ELR (cell line): Measurements from ENCODE around the gene CDH26.

ENCODE experiments used
- DNase-seq: peaks from one replicate; pipeline ENCODE4 v3.0.0-alpha.2; 2015; ENCODE audit warnings: low read depth

The CDH26 gene

DNA sequence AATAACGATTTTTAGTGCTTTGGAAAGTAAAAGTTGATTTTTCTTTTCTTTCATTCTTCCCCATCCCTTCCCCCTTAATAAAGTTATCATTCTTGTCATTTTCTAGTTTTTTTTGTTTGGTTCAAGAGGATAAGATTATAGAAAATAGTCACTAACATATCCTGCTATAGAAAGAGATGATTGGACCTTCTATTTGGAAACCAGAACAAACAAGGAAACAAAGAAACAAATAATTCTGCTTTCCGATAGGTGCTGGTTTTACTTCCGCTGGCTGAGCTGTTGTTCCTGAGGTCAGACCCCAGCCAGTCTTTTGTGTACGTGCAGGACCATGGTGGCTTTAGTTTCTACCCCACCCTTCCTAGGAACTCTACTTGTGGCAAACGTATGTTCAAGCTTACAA is at the start of gene CDH26:
CDH26 (plus strand) TSS at position 301 of the 400 bp plus-strand sequence. CDS start 304 bp downstream, outside the sequence.
- DNase-seq, result no peak

DNA sequence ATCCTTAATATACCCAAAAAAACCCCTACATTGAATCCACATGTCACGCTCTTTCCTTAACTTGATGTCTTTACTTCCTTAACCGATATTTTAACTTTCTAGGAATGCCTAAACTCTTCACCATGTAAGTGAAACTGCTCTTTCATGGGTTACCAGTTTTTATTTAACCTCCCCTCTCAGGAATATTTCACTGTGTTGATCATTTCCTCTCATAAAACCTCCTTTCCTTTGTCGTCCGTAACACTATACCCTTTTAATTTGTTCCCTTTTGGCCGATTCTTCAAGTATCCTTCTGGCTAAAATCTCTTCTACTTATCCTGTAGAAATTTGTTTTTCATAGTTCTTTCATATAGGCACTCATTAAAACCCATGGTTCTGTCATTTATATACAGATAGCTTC is 49.4 kb upstream of the CDH26 start:
- no peak for DNase-seq

DNA sequence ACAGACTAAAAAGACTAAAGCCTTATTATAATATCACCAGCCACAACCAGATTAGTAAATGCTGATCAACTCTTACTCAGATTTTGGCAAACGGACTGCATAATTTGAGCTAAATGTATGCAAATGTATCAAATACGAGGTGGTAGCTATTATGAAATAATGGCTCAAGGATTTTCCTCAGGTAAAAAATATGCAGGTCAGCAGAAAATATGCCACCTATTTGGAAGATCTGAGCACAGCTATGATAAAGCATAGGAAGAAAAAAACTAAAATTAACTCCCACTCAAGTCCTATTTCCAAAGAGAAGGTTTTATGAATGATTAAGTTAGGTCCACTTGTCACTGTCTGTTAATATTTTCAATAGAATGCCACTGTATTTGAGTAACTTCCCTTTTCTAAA is 47.2 kb upstream of the CDH26 start:
- DNase-seq, result no peak

DNA sequence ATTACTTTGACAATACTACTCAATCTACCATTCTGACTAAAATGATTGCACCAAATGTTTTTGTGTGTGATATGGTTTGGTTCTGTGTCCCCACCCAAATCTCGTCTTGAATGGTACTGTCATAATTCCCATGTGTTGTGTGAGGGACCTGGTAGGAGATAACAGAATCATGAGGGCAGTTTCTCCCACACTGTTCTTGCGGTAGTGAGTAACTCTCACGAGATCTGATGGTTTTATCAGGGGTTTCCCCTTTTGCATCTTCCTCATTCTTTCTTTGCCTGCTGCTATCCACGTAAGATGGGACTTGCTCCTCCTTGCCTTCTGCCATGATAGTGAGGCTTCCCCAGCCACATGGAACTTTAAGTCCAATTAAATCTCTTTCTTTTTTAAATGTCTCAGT is 45.6 kb upstream of the CDH26 start:
- DNase-seq, result no peak

DNA sequence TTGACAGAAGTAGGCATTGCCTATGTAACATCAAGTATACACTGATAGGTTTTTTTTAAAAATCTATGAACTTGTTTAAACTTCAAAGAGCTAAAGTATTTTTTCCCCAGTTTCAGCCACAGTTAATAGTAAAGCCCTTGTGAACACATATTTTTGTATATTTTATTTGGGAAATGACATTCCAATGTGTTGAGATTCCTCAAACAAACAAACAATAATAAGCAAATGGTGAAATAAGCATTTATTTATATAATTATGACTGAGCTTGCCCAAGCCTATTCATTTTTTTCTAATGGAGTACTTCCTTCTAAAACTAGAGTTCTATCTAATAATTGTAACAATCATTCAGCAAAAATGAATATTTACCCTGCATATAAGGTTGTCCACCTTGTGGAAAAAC is 37.3 kb upstream of the CDH26 start:
- DNase-seq, result peak; percentile 25

DNA sequence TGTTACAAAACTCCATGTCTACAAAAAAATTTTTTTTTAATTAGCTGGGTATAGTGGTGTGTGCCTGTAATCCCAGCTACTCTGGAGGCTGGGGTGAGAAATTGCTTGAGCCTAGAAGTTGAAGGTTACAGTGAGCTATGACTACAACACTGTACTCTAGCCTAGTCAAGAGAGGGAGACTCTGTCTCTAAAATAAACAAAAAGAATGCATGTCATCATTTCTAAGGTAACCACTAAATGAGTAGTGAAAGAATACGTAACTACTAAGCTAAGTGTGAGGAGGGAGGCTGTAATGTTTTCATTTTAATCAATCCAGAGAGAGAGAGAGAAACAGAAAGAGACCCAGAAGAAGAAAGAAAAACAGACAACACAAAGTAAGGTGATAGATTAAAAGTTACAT is 34.7 kb upstream of the CDH26 start:
- no peak for DNase-seq

DNA sequence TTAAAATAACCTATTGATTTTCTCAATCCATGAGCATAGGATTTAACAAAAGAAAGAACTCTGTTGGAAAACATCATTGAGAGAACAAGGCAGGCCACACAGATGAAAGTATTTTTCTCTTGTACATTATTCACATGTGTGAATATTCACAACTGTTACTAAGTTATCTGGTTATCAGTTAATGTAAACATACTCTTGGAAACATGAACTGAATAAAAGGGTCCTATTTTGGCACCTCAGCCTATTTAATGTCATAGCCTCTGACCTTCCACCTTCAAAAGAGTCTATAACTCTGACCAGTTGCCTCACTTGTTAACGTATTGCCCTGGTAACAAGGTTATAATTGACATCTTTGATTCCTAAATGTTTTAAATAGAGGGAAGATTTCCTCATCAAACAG is 32.9 kb upstream of the CDH26 start:
- DNase-seq, result no peak

DNA sequence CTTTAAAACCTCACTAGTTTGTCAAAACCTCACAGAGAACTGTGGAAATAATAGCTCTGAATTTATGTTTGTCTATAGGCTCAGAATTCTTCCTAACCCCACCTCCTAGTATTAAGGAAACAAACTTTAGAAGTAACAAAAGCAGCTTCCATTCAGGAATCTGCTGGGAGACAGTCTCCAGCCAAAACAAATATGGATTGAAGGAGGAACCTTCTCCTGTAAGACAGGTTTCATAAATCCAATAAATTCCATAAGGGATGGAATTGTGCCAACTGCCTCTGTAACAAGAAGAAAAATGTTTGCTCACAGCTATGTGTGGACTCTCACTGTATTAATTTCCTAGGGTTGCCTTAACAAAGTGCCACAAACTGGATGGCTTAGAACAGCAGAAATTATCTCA is 32.3 kb upstream of the CDH26 start:
- DNase-seq, result no peak

DNA sequence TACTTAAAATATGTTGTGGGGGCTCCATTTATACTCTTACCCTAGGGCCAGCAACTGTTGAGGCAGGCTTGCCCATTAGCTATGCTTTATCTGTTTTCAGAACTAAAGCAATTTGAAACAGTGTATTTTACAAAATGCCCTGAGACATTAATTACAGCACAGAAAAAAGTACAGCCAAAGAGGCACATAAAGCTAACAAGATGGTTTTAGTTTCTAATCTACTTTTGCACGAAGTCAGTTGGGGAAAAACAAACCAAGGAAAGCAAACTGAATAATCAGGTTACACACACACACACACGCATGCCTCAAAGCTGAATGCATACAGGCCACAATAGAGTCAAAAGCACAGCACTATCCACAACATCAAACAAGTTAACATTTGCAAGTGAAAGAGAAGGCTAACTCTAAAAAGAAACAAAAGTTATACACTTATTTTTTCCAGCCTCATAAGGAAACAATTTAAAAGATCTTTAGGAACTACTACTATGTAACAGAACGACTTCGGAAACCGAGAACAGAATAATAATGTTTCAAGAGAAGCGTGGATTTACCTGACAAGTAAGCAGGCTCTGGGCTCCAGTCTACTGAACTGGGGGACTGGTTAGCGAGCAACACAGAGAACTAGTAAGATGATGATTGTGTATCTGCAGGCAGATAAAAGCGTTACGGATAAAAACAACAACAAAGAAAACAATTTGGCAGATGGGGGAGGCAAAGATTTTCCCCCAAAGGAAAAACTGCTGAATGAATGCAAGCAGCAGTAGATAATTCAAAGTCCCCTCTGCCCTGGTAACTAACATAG is 26.5 kb upstream of the CDH26 start:
- DNase-seq, result no peak

DNA sequence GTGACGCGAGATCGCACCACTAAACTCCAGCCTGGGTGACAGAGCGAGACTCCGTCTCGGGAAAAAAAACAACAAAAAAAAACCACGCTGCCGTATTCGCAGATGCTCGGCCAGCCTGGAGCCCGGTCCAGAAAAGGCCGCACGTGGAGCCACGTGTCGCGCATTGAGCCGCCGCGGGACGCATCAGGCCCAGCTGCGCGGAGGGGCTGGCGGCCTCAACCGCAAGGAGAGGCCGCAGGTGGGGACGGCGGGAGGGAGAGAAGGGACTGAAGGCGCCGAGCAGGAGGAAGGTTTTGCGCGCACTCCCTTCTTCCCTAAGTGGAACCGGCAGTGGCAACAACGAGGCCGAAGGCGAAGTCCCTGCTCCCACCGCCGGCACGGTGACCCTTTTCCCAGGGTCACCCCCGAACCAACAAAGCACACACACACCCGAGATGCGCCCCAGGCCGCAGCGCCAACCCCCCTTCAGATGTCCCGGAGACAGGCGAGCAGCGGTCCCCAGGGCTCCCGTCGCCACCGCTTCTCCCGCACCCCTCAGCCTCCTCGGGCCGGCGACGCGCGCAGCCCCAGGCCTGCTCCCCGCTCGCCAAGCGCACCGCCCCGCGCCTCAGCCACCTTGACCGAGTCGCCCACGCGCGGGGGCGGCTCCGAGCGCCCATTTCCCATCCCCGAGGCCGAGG is 25.5 kb upstream of the CDH26 start:
- no peak for DNase-seq

DNA sequence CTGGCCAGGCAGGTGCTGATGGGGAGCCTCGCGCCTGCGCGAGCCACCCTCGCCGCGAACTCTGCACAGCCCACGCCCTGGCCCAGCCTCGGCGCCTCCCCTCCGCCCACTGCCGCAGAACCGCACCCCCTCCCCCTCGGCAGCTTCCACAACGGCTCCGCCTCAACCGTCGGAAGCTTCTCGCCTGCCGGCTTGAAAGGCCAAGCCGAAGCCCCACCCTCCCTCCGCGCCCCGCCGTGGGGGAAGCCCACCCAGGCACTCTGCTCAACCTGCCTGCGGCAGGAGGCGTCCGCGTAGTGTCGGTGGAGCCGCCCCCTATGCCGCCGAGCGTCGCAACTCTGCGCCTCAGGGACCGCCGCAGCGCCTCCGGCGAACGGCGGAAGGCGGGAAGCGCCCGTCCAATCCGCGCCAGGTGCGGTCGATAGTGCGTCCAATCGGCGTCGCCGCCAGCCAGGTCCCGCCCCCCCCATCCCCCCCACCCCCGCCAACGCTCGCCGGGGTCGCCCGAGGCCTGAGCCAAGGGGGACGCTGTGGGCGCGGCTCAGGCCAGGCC is 24.9 kb upstream of the CDH26 start, which contains the start of gene SYCP2:
SYCP2 (minus strand) TSS at position 342 of the 553 bp plus-strand sequence. CDS start 11,224 bp downstream, outside the sequence.
- no peak for DNase-seq

DNA sequence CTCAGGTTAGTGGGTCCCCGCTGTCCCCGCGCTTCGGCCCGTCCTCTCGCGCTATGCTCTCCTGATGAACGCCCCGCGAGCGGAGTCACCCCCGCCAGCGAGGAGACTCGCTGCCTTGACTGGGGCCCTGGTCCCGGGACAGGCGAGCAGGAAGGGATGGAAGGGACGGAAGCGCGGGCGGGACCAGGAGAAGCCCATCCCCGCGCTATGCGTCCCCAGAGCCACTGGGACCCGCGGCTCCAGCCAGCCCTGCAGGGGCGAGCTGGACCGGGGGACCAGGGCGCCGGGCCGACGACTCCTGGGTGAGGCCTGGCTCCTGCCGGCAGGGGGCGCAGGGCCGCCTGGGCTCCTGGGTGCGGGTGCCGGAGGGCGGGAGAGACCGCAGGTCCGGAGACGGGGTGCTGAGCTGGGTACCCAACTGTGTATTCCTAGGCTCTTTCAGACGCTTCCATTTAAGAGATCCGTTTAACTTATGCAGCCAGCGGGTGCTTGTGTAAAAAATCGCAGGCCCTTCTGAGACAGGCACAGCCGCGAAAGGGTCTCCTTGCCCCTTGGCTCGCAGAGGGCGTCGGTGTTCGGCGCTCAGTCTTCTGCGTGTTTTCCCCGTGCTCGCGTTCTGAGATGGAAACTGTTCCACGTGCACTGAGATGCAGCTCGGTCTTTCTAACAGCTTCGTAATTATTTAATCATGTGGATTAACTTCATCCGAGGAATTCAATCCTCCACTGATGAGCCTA is 24.2 kb upstream of the CDH26 start:
- DNase-seq, result peak; percentile 76

DNA sequence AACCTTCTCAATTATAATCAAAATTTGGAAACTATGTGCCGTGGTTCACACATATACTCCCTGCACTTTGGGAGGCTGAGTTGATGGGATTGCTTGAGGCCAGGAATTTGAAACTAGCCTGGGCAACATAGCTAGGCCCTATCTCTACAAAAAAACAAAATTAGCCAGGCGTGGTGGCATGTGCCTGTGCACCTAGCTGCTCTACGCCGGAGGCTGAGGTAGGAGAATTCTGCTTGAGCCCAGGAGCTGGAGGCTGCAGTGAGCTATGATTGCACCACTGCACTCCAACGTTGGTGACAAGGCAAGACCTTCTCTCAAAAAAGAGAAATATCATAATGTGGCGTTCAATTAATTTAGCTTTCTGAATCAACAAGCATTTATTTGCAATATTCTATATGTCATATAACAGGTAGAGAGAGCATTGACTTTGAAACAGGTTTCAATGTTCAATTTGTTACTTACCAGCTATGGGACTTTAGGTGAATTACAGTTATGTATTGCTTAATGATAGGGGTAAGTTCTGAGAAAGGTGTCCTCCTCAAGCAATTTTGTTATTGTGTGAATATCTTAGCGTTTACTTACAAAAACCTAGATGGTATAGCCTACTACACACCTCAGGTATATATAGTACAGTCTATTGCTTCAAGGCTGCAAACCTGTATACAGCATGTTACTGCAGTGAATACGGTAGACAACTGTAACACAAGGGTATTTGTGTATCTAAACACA is 22.6 kb upstream of the CDH26 start:
- no peak for DNase-seq

DNA sequence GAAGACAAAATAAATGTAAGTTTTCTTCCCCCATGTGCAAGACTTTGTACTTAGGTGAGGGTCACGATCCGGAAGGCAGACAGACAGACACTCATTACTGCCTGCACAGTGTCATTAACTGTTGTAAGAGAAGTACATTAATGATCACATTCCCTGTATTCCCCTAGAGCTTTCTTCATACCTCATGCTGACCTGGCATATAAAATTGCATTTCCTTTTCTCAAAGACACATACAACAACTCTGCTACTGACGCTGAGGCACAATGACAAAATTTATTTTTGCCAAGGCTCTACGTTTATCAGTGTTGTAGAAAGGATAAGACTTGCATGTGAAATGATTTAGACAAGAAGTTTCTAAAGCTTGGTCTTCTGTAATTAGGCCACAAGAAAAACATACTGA is 21.8 kb upstream of the CDH26 start:
- no peak for DNase-seq

DNA sequence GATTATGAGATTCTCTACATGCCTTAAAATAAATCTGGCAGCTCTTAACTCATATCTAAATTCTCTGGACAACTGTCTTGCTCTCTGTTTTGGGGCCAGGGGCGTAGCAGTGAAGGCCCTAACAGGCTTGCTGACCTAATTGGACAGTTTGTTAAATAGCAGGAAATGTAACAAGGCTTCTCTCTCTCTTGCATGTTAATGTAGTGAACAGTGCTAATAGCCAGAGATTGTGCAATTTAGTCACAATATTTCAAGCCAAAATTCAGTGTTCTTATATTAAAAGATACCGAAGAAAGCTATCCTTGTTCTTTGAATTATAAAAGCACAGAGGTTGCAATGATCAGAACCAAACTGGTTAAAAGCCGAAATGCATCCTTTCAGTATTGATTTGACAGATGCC is 21.1 kb upstream of the CDH26 start:
- DNase-seq, result no peak

DNA sequence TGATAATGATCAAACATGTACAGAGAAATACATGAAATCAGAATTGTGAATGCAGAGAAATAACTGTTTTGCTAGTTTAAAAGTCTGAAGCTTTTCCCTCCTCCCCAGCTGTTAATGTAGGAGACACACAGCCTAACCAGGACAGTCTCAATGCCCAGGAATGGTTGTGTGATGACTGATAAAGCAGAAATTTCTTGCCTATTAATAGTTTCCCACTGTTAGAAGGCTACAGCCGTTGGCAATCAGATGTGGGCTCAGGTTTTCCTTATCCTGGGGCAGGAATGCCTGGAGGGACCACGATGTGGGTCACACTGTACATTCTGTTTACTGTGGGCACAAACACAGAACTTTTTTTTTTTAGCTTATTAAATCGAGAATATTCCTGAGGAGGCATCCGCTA is 20.0 kb upstream of the CDH26 start:
- peak; percentile 78 for DNase-seq

DNA sequence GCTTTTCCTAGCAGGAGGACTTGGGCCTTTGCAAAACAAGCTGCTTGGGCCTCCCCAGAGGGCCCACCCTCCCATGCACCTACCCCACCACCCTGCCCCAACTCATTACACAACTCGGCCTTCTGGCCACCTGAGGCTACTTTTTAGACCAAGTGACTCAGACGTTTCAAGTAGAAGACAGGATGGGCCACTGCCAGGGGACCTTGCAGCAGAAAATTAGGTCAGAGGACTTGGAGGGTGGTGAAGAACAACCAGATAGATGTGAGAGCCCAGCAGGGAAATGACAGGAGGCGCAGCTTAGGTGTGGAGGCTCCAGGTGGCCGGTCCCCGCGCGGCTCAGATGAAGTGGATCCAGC is 19.5 kb upstream of the CDH26 start:
- DNase-seq, result peak; percentile 60

DNA sequence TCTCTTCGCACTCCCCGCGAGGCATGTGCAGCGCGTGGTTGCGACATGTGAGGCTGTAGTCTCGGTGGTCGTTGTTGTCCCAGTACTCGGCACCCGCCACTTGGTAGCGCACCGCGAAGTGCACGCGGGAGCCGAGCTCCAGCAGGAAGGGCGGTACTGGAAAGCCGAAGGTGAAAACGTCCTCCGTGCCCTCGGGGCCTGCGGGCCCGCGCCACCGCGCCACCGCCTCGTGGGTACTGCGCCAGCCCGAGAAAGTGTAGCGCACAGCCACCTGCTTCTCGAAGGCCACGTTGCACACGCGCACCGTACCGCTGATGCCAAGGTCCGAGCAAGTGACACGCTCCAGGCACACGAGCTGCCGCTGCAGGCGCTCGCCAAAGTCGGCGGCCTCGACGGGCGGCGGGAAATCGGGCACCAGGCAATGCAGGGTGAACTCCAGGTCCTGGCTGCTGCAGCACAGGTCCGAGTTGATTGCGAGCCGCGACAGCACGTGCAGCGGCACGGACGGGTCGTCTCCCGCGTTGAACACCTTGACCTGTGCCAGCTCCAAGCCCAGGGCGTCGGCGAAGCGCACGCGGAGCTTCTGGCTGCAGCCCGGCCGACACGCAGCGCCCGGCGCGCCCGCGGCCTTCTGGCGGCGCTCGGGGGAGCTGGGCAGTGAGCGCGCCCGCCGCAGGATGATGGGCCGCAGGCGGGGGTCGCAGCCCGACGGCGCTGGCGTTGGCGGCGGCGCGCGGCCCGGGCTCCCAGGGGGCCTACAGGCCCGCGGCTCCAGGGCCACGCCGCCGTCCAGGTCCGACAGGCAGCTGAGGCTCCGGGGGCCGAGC is 19.0 kb upstream of the CDH26 start:
- no peak for DNase-seq

DNA sequence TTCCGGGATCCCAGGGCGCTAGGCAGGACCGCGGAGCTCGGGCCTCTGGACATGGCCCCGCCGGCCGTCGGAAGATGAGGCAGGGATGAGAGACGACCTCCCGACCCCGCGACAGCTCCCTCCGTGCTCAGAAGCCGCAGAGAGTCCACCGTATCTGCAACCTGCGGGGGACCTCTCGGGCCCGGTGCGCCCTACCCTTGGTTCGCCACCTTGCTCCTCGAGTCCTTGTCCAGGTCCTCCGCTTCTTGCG is 18.4 kb upstream of the CDH26 start:
- DNase-seq, result peak; percentile 53

DNA sequence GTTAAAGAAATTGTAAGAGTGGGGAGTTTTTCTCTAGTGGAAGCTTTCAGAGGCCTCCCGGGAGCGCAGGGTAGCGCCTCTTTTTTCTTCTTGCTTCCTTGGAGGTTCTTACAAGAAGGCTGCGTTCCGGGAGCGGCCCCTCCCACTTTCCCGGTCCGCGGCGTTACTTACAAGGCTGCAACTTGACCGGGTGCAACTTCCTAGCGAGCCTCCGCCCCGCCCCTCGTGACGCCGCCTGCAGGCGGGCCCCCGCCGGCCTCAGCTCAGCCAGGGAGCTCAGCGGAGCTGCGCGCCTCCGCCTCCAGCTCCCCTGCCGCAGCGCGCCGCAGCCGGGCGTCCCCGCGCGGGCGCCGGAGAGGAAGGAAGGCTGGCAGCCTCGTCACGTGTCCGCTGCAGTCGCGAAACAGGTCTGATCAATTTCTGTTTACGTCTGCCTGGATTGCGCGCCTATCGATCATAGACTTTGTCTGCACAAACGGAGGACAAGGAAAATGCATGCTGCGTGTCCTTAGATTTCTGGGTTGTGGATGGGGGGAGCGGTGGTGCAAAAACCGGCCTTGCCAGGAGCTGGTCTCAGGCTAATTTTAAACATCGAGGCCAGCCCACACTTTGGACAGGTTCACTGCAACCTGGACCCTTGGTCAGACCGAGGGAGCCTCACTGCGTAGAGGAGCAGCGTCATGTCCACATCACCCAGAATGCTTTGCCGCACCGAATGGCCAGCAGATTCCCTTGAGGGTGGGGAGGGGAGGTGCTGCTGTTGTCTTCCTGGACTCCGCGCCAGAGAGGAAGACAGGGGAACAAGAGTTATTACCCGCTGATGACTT is 17.9 kb upstream of the CDH26 start, which contains the start of the genes FAM217B and PPP1R3D:
FAM217B (plus strand) TSS at position 261 of the 827 bp plus-strand sequence. CDS start 3,555 bp downstream, outside the sequence.
PPP1R3D (minus strand) TSS at position 177 of the 827 bp plus-strand sequence. CDS start 374 bp downstream, outside the sequence.
- DNase-seq, result peak; percentile 96
